ENCODE results near the gene INS. TPM values are rescaled to one million over a fixed set of nuclear protein-coding genes. Genes with fewer than 3 reads are reported as not detected.

The INS gene
- total and polyA plus RNA-seq, 2 donors (not counting 1 experiment from before 2014, with no cell fraction given) = not detected

- Histone ChIP-seq H4K20me1 (ENCODE audit: control insufficient read depth, insufficient read depth, low read length, poor library complexity, severe bottlenecking) (no peaks in the 10 kb centered on the region), H3K27me3 (replicated peaks in 1 of 4; ENCODE audit: control extremely low read depth in 1 of 4, control insufficient read depth in 3 of 4, insufficient read depth in 4 of 4, low read length in 3 of 4) (peaks cover 0 to 70% (median 36%) of the 10 kb centered on the region in 4 experiments), H2AFZ (ENCODE audit: insufficient read depth, low read depth, low read length, poor library complexity, severe bottlenecking) (no peak overlapping the region), H3K4me3 (ENCODE audit: control extremely low read depth in 1 of 5, extremely low read depth in 1 of 5, insufficient read depth in 1 of 5, low read depth in 2 of 5, low read length in 4 of 5) (no peak overlapping the region), H3K9me3 (ENCODE audit: control extremely low read depth in 1 of 3, control insufficient read depth in 2 of 3, insufficient read depth in 1 of 3, low read length in 2 of 3) (peaks cover 0 to 3% (median 0%) of the 10 kb centered on the region in 3 donors), H3K9ac (ENCODE audit: low read length) (no peak overlapping the region), H3K27ac (ENCODE audit: low read length in 2 of 2) (no peak overlapping the region), H3K4me1 (ENCODE audit: control insufficient read depth in 2 of 2, insufficient read depth in 2 of 2, low read length in 2 of 2) (peaks cover 19 to 20% of the 10 kb centered on the region in 2 donors), H3K36me3 (replicated peaks in 1 of 2; ENCODE audit: control extremely low read depth in 1 of 2, control insufficient read depth in 1 of 2, extremely low read depth in 1 of 2, insufficient read depth in 2 of 2, low read length in 1 of 2) (no peaks in the 10 kb centered on the region), H3K4me2 (replicated peaks; ENCODE audit: low read depth, low read length, poor library complexity, severe bottlenecking) (no peak overlapping the region), H3K79me2 (ENCODE audit: control insufficient read depth, insufficient read depth, low read length) (no peaks in the 10 kb centered on the region)
- ChIA-PET CTCF (interaction anchor here (6.9 to 7.7 kb wide), 2 partner anchors 111 to 454 kb away, joined by 156 to 217 read pairs; no protein-coding TSS in a partner anchor), POLR2A (no interaction called here)
- no peak for TF ChIP-seq CTCF (IDR thresholded peaks at IDR 0.05)
- no peak for TF ChIP-seq EZH2 (IDR thresholded peaks at IDR 0.05; ENCODE audit: borderline replicate concordance, insufficient read depth, low read depth, low read length, poor library complexity, severe bottlenecking)
- H3K27me3 Mint-ChIP-seq = peaks cover 62% of the 10 kb centered on the region
- 43% methylated on average over 9 of the region's 11 CpGs for WGBS (ENCODE audit: insufficient coverage)
- no peak overlapping the region for H3K4me3 Mint-ChIP-seq
- H3K4me1 Mint-ChIP-seq = peaks cover 21% of the 10 kb centered on the region
- no peak for DNase-seq
- H3K27ac Mint-ChIP-seq = no peak overlapping the region
- H3K9me3 Mint-ChIP-seq (ENCODE audit: insufficient read depth) = no peaks in the 10 kb centered on the region
- no peak for ATAC-seq (ENCODE audit: low read depth)
- intact Hi-C loops (cut with micrococcal nuclease) = no loop called here
These were observed 13.6 kb downstream of the INS start for GRCh38 chr11:2147391-2147790.

- H3K4me1 ChIP-seq (ENCODE audit: control insufficient read depth in 2 of 2, insufficient read depth in 2 of 2, low read length in 2 of 2) = peaks cover 10 to 15% of the 10 kb centered on the region in 2 donors
- H3K9ac ChIP-seq (ENCODE audit: low read length) = no peak overlapping the region
- no peaks in the 10 kb centered on the region for H3K36me3 ChIP-seq (replicated peaks in 1 of 2; ENCODE audit: control extremely low read depth in 1 of 2, control insufficient read depth in 1 of 2, extremely low read depth in 1 of 2, insufficient read depth in 2 of 2, low read length in 1 of 2)
- no peak overlapping the region for H2AFZ ChIP-seq (ENCODE audit: insufficient read depth, low read depth, low read length, poor library complexity, severe bottlenecking)
- H3K9me3 ChIP-seq (ENCODE audit: control extremely low read depth in 1 of 3, control insufficient read depth in 2 of 3, insufficient read depth in 1 of 3, low read length in 2 of 3) = peaks cover 0 to 4% (median 0%) of the 10 kb centered on the region in 3 donors
- H3K27me3 ChIP-seq (replicated peaks in 1 of 4; ENCODE audit: control extremely low read depth in 1 of 4, control insufficient read depth in 3 of 4, insufficient read depth in 4 of 4, low read length in 3 of 4) = peaks cover 0 to 78% (median 46%) of the 10 kb centered on the region in 4 experiments
- ChIA-PET POLR2A (no interaction called here), CTCF (interaction anchor here (1.0 to 1.2 kb wide), 2 partner anchors 12 to 493 kb away, joined by 3 read pairs; no protein-coding TSS in a partner anchor)
- no peak overlapping the region for H3K4me2 ChIP-seq (replicated peaks; ENCODE audit: low read depth, low read length, poor library complexity, severe bottlenecking)
- no peak overlapping the region for H3K4me3 ChIP-seq (ENCODE audit: control extremely low read depth in 1 of 5, extremely low read depth in 1 of 5, insufficient read depth in 1 of 5, low read depth in 2 of 5, low read length in 4 of 5)
- no peaks in the 10 kb centered on the region for H4K20me1 ChIP-seq (ENCODE audit: control insufficient read depth, insufficient read depth, low read length, poor library complexity, severe bottlenecking)
- no peak overlapping the region for H3K27ac ChIP-seq (ENCODE audit: low read length in 2 of 2)
- Mint-ChIP-seq H3K4me3 (no peak overlapping the region), H3K27ac (no peak overlapping the region), H3K9me3 (ENCODE audit: insufficient read depth) (no peaks in the 10 kb centered on the region), H3K27me3 (peaks cover 69% of the 10 kb centered on the region), H3K4me1 (peaks cover 11% of the 10 kb centered on the region)
- H3K79me2 ChIP-seq (ENCODE audit: control insufficient read depth, insufficient read depth, low read length) = no peaks in the 10 kb centered on the region
- ATAC-seq (ENCODE audit: low read depth) = no peak
- intact Hi-C loops (cut with micrococcal nuclease) = no loop called here
- no peak for DNase-seq
- WGBS (ENCODE audit: insufficient coverage) = 45% methylated on average over 13 of the region's 19 CpGs
- TF ChIP-seq CTCF (IDR thresholded peaks at IDR 0.05) (no peak), EZH2 (IDR thresholded peaks at IDR 0.05; ENCODE audit: borderline replicate concordance, insufficient read depth, low read depth, low read length, poor library complexity, severe bottlenecking) (no peak)
These were observed 15.0 kb downstream of the INS start for GRCh38 chr11:2146051-2146450.
